Gastrocnemius medialis (tissue), 4 donors: Measurements from ENCODE around the gene ZNF565.

ENCODE experiments used
- POLR2A ChIP-seq, 2 donors: fragments of 450-650 bp; IDR thresholded peaks; one replicate each; pipeline ENCODE4 v1.6.1; 2017; ENCODE audit warnings: antibody characterized with exemption in 2 of 2, mild to moderate bottlenecking in 2 of 2, moderate library complexity in 2 of 2
- TF ChIP-seq, protein P1 (sequence below), 5 experiments: fragments of 450-650 bp in 3 of 5; fragments of 200-600 bp in 2 of 5; sonication (generic) in 2 of 5; IDR thresholded peaks in 4 of 5; conservative IDR thresholded peaks in 1 of 5; 1 replicate in 4 of 5; 2 replicates in 1 of 5; pipeline ENCODE4 v1.5.1; 2016 to 2019; ENCODE audit warnings: antibody characterized with exemption in 5 of 5, mild to moderate bottlenecking in 3 of 5, moderate library complexity in 3 of 5

DNA sequence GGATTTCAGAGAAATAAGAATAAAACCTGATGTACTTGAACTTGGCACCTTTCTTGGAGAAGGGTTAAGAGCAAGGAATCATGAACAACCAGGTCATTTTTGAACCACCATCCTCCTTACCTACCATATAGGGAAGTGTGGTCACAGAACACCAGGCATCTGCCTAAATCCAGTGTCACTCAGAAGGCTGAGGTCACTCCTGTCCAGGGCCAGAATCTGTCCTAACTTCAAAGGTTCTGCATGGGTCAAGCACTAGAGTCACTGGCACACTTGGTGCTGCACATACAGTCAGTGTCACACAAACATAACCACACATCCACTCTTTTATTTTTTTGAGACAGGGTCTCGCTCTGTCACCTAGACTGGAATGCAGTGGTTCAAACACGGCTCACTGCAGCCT lies 1.6 kb downstream of the ZNF565 start:
- TF ChIP-seq, protein P1, sequence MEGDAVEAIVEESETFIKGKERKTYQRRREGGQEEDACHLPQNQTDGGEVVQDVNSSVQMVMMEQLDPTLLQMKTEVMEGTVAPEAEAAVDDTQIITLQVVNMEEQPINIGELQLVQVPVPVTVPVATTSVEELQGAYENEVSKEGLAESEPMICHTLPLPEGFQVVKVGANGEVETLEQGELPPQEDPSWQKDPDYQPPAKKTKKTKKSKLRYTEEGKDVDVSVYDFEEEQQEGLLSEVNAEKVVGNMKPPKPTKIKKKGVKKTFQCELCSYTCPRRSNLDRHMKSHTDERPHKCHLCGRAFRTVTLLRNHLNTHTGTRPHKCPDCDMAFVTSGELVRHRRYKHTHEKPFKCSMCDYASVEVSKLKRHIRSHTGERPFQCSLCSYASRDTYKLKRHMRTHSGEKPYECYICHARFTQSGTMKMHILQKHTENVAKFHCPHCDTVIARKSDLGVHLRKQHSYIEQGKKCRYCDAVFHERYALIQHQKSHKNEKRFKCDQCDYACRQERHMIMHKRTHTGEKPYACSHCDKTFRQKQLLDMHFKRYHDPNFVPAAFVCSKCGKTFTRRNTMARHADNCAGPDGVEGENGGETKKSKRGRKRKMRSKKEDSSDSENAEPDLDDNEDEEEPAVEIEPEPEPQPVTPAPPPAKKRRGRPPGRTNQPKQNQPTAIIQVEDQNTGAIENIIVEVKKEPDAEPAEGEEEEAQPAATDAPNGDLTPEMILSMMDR (IDR thresholded peaks at IDR 0.05 in 4 of 5, conservative IDR thresholded peaks at IDR 0.05 in 1 of 5), result no peak
- no peak for TF ChIP-seq POLR2A (IDR thresholded peaks at IDR 0.05)
